ENCODE data around the gene ZSWIM1.
A peak's percentile ranks its signal among the peaks of the same experiment; 100 is the strongest.
"Not testable (repeated sequence)": the region's sequence is repeated elsewhere in the genome, so short reads cannot be mapped to it uniquely, and the experiment has no call there.

The ZSWIM1 gene

DNA sequence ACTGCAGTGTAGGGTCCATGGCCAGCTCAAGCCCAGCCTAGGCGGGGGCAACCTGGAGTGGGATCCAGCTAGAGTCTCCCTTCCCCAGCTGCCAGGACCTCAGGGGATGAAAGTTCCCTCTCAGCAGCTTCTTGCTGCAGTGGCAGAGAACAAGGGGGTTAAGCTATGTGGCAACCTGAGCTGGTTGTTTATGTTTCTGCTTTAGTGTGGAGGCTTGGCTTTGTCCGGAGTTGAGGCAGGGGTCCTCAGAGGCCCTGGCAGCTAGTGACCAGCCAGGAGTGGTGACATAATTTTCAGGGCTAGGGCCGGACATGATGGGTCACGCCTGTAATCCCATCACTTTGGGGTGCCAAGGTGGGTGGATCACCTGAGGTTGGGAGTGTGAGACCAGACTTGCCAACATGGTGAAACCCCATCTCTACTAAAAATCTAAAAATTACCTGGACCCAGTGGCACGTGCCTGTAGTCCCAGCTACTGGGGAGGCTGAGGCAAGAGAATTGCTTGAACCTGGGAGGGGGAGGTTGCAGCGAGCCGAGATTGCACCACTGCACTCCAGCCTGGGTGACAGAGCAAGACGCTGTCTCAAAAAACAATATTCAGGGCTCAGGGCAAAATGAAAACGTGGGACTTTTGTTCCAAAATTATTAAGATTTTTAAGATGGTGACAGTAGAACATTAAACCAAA, 44.9 kb downstream of the ZSWIM1 start:
- DNase-seq, result no peak

DNA sequence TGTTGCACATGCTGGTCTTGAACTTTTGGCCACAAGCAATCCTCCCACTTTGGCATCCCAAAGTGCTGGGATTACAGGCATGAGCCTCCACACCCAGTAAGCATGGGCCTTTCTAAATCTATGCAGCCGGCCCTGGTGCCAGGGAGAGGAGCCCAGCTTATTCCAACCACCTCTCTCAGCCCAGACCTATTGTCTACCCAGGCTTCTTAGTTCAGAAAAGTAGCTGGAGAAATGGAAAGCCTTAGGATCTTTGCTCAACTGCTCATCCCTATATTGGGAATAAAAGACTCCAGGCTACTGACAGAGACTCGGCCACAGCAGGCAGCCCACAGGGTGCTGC, 45.7 kb downstream of the ZSWIM1 start:
- DNase-seq, result no peak

DNA sequence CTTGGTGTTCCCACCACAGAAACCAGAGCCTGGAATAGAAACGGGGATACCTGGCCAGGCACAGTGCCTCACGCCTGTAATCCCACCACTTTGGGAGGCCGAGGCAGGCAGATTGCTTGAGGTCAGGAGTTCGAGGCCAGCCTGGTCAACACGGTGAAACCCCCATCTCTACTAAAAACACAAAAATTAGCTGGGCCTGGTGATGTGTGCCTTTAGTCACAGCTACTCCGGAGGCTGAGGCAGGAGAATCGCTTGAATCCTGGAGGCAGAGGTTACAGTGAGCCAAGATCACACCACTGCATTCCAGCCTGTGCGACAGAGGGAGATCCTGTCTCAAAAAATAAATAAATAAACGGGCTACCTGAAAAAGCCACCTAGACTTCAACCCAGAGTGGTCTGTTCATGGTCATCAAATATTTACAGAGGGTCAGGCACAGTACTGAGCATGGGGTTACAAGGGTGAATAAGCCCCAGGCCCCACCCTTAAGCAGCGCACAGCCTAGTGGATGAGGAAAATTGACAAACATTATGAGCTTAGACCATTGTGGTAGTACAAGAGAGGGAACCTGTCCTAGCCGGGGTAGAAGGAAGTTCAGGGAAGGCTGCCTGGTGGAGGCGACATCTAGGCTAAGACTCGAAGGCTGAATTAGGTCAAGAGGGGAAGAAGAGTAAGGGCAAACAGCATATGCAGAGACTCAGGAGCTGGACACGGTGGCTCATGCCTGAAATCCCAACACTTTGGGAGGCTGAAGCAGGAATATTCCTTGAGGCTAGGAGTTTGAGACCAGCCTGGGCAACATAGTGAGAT, 46.2 kb downstream of the ZSWIM1 start:
- no peak for DNase-seq

DNA sequence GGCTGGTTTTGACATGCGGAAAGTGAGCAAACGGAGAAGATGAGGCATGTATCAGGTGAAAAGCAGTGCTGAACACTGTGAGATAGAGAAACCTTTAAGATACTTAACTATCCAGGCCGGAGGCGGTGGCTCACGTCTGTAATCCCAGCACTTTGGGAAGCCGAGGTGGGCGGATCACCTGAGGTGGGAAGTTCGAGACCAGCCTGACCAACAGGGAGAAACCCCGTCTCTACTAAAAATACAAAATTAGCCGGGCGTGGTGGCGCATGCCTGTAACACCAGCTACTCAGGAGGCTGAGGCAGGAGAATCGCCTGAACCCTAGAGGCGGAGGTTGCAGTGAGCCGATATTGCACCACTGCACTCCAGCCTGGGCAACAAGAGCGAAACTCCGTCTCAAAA, 50.7 kb downstream of the ZSWIM1 start:
- DNase-seq, result not testable (repeated sequence)

DNA sequence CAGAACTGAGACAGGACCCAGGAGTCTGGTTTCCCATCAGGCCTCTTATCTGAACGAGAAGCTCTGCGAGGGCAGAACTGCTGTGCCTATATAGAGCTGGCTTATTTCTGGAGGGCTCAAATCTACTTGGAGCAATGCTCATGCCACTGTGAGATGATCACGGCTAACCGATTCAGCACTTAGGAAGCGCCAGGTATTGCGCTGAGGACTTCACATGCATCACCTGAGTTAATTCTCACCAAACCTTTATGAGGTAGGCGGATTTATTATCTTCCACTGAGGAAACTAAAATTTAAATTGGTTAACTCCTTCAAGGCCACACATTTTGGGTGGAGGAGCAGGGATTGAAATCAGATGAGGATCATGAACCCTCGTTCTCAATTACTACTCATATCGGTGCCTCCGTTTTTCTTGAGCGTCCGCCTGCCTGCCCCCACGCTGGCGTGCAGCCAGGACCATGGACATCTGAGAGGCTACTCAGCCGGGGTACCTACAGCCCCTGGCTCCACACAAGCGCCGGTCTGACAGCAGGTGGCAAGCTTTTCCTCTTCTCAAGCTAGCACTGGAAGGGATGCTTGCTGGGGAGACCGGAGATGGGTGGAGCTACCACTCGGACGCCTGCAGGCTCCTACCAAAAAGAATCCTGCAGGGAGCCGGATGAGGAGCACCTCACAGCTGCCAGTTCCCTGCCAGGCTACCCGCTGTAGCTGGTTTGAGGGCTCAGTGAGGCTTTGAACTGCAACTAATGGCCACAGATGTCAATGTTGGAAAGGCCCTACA, 52.4 kb downstream of the ZSWIM1 start:
- peak; percentile 19 to 80 (median 54) for DNase-seq

DNA sequence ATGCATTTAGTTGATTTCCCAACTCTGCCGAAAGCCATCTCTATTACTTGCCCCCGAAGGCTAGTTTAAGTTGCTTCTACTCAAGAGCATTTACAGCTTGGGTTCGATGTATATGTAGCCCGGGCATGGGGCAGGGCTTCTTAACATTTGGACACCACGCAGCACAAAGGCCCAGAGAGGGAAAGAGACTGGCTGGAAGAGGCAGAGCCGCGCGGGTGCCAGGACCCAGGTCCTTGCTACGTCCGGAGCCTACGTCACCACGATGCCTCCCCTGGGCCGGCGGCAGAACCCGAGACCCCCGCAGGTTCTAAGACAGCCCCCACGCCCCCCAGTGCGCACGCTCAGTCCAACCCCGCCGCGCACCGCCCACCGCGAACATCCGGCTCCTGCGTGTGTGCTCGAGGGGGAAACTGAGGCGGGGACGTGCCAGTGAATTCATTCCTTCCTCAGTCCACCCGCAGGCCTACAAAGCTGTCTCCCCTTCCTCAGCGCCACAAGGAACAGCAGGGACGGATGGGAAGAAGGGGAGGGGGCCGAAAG, 53.1 kb downstream of the ZSWIM1 start:
- peak in 35 of 56 donors; percentile 56 to 92 (median 82) for DNase-seq

All from nucleus accumbens (tissue), 56 donors.